NCI-H1436 treated with DMSO at 0.1 percent for 48 hours (cell line): Measurements from ENCODE around the gene TTC32.

ENCODE experiments used
- DNase-seq: peaks from one replicate; lab custom pipeline; 2025; lab: John Stamatoyannopoulos, UW

TTC32 gene

GRCh38 chr2:19876751-19877150 is 25.0 kb downstream of the TTC32 start:
- DNase-seq, result no peak

- no peak for DNase-seq
Measured at GRCh38 chr2:19875280-19875679, 26.5 kb downstream of the TTC32 start.

- no peak for DNase-seq
Measured at GRCh38 chr2:19874726-19875125, 27.1 kb downstream of the TTC32 start.

- no peak for DNase-seq
Measured at GRCh38 chr2:19873014-19873413, 28.8 kb downstream of the TTC32 start.

GRCh38 chr2:19872302-19872701 is 29.5 kb downstream of the TTC32 start:
- no peak for DNase-seq

- DNase-seq, result no peak
Measured at GRCh38 chr2:19871836-19872235, 29.9 kb downstream of the TTC32 start.

- DNase-seq, result no peak
Measured at GRCh38 chr2:19870792-19871191, 31.0 kb downstream of the TTC32 start.

- no peak for DNase-seq
Measured at GRCh38 chr2:19868701-19869580, 32.8 kb downstream of the TTC32 start.

- DNase-seq, result no peak
Measured at GRCh38 chr2:19868224-19868623, 33.6 kb downstream of the TTC32 start.

- DNase-seq, result no peak
Measured at GRCh38 chr2:19866771-19867170, 35.0 kb downstream of the TTC32 start.

GRCh38 chr2:19865151-19865550 is 36.6 kb downstream of the TTC32 start:
- DNase-seq, result no peak

GRCh38 chr2:19864381-19864780 is 37.4 kb downstream of the TTC32 start:
- no peak for DNase-seq

GRCh38 chr2:19863303-19864041 is 38.3 kb downstream of the TTC32 start:
- no peak for DNase-seq

GRCh38 chr2:19861813-19862212 is 40.0 kb downstream of the TTC32 start:
- no peak for DNase-seq

GRCh38 chr2:19860022-19860421 is 41.8 kb downstream of the TTC32 start:
- DNase-seq, result no peak

- no peak for DNase-seq
Measured at GRCh38 chr2:19859565-19859964, 42.2 kb downstream of the TTC32 start.

- DNase-seq, result no peak
Measured at GRCh38 chr2:19857806-19858205, 44.0 kb downstream of the TTC32 start.

GRCh38 chr2:19857100-19857499 is 44.7 kb downstream of the TTC32 start:
- DNase-seq, result no peak

GRCh38 chr2:19855542-19856431 is 46.0 kb downstream of the TTC32 start:
- no peak for DNase-seq

- DNase-seq, result no peak
Measured at GRCh38 chr2:19854596-19855541, 46.9 kb downstream of the TTC32 start.

GRCh38 chr2:19851116-19851695 is 50.6 kb downstream of the TTC32 start:
- no peak for DNase-seq
